GM12892 (cell line): ENCODE data around the gene PRM1.

Experiments
- DNase-seq: peaks from one replicate; pipeline ENCODE4 v3.0.0; 2011; ENCODE audit not compliant: insufficient read length
- FAIRE-seq: peaks from 2 replicates; lab custom pipeline; 2011; peaks lifted over from hg19 to GRCh38; lab: Jason Lieb, UNC
- POLR2A ChIP-seq: IDR thresholded peaks from 2 replicates; pipeline ENCODE4 v1.6.1; 2011; ENCODE audit warnings: low read depth, low read length, control low read depth
- POLR2AphosphoS5 ChIP-seq: IDR thresholded peaks from 2 replicates; pipeline ENCODE4 v1.6.1; 2011; ENCODE audit warnings: low read depth, low read length, control low read depth
- TAF1 ChIP-seq: IDR thresholded peaks from 2 replicates; pipeline ENCODE4 v1.6.1; 2011; ENCODE audit warnings: low read depth, mild to moderate bottlenecking, control low read depth, low read length, borderline replicate concordance

PRM1 gene

DNA sequence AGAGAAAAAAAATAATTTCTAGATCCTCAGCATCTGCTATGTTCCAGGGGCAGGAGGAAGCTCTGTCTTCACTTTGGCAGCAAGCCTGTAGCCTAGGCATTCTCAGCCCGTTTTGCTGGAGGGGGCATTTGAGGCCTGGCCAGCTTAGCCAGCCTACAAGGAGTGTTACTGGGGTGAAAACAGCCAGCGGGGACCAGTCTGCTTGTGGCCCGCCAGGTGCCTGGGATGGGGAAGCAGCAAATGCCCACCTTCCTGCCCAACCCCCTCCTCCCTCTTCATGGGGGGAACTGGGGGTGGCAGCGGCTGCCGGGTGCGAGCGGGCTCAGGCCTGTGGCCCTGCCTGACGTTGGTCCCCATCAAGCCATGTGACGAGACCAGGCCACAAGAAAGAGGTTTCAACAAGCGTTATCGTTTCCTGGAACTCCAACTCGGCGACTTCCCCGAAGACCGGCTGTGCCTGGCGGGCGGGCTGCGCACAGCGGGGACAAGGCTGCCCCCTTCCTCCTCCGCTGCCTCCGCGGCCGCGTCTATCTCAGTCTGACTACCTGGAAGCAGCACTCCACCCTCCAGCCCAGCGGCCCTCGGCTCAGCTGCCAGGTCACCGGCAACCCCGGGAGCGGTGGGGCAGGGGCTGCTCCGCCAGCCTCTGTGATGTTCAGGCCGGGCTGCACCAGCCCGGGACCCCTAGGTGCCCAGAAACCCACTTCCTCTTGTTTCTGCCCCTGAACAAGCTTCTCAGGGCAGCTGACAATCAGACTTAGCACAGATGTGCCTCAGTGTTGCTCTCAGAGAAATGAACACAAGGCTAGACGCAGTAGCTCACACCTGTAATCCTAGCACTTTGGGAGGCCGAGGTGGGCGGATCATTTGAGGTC, 48.0 kb downstream of the PRM1 start:
- TF ChIP-seq TAF1 (no peak), POLR2AphosphoS5 (no peak), POLR2A (peak; percentile 47; the same call in 1 of the 2 replicates)
- FAIRE-seq: peak; percentile 80
- peak; percentile 63 for DNase-seq

DNA sequence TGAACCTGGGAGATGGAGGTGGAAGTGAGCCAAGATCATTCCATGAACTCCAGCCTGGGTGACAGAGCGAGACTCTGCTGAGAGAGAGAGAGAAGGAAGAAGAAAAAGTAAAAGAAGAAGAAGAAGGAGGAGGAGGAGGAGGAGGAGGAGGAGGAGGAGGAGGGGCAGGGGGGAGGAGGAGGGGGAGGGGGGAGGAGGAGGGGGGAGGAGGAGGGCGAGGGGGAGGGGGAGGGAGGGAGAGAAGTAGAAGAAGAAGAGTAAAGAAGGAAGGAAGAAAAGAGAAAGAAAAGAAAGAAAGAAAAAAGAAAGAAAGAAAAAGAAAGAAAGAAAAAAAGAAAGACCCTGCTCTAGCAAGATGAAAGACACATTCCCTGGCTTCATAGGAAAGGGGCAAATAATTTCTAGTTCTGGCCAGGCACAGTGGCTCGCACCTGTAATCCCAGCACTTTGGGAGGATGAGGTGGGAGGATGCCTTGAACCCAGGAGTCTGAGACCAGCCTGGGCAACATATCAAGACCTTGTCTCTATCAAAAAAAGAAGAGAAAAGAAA, 48.8 kb downstream of the PRM1 start:
- no peak for FAIRE-seq
- DNase-seq: no peak
- TF ChIP-seq POLR2AphosphoS5 (no peak), POLR2A (no peak), TAF1 (no peak)

DNA sequence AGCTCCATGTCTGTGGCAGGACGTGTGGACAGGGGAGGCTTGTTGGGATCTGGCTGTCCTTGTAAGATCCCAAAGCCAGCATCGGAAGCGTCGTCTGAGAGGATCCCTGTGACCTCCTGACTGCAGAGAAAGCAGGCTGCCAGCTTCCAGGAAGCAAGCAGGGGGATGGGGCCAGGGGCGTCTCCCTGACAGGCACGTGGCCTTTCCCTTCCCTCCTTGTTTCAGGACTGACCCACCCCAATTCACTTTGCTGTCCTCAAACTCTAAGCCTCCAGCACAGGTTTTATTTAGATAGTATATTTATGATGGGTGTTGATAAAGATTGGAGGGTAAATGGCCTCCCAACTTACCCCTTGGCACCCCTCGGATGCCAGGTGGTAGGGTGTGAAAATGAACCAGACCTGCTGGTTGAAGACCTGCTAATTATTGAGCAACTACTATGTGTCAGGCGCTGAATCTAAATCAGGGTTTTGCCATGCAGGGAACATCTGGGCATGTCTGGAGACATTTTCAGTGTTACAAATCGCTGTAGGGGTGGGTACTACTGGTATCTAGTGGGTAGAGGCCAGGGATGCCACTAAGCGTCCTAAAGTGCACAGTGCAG, 49.7 kb downstream of the PRM1 start:
- no peak for TF ChIP-seq POLR2A
- no peak for TF ChIP-seq POLR2AphosphoS5
- TF ChIP-seq TAF1: no peak
- no peak for DNase-seq
- no peak for FAIRE-seq
